Stimulated activated effector memory CD8-positive, alpha-beta T cell treated with anti-CD3 and anti-CD28 coated beads, Interleukin-12 subunit alpha, Interleukin-12 subunit beta, amount 100 ng/mL, for 72 hours (primary cell): ENCODE data around the gene SGMS1.
"Not testable (repeated sequence)": the region's sequence is repeated elsewhere in the genome, so short reads cannot be mapped to it uniquely, and the experiment has no call there.

ENCODE experiments used
- ATAC-seq: fragments of 150-1000 bp; cut with Tn5 transposase; 2 replicates; pipeline ENCODE4 v1.10.0; 2021
- DNase-seq, 2 donors: peaks; one replicate each; pipeline ENCODE4 v3.0.0; 2021 to 2022; ENCODE audit warnings: low spot score in 2 of 2
- H3K27ac Mint-ChIP-seq: one replicate; pipeline ENCODE4 v1.8.0; 2022; ENCODE audit warnings: mild to moderate bottlenecking, mixed read lengths
- H3K36me3 Mint-ChIP-seq: one replicate; pipeline ENCODE4 v1.8.0; 2022; ENCODE audit warnings: mild to moderate bottlenecking, mixed read lengths
- H3K4me1 Mint-ChIP-seq: one replicate; pipeline ENCODE4 v1.8.0; 2022; ENCODE audit warnings: mixed read lengths
- H3K4me3 Mint-ChIP-seq: one replicate; pipeline ENCODE4 v1.8.0; 2022; ENCODE audit warnings: mild to moderate bottlenecking, mixed read lengths
- H3K9me3 Mint-ChIP-seq: one replicate; pipeline ENCODE4 v1.8.0; 2022; ENCODE audit warnings: mixed read lengths

SGMS1 gene

DNA sequence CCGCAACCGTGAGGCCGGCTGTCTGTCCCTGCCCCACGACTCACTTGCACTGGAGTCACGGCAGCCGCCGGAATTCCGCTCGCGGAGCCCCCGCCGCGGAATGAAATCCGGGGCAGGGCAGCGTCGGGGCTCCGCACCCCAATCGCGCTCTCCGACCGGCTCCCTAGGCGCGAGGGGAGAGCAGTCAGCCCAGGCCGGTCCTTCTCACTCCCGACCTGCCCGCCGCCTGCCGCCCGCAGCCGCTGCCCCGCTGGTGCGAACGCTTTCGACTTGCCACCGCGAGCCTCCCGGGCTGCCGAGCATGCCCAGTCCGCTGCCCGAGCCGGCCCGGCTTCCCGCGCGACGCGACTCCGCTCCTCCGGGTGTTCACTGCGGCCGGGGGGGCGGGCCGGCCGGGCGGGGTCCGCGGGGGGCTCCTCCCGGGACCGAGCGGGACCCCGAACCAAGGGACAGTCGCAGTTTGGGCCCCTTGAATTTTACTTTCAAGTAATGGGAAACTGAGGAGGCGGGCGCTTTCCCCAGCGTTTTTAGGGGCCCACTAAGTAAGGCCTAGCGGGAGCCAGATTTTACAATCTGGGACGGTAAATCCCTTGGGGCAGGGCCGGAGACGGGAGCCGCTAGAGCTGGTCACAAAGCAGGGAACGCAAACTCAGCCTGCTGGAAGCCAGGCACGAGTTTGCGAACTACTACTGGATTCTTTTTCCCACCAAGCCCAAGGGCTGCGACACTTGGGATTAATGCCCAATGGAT is at the start of gene SGMS1:
Gene SGMS1 (minus strand): TSS at position 294 of the 750 bp plus-strand sequence. CDS start 279,842 bp downstream, outside the sequence.
- H3K4me3 Mint-ChIP-seq = peak within 1 kb of the TSS; percentile 94
- DNase-seq (peak; percentile 75 to 91), ATAC-seq (peak; percentile 66)
- peaks cover 37% of the 10 kb centered on the region for H3K4me1 Mint-ChIP-seq
- H3K9me3 Mint-ChIP-seq = no peaks in the 10 kb centered on the region
- H3K27ac Mint-ChIP-seq = peak within 1 kb of the TSS; percentile 94
- H3K36me3 Mint-ChIP-seq = peaks cover 16% of the 10 kb centered on the region

DNA sequence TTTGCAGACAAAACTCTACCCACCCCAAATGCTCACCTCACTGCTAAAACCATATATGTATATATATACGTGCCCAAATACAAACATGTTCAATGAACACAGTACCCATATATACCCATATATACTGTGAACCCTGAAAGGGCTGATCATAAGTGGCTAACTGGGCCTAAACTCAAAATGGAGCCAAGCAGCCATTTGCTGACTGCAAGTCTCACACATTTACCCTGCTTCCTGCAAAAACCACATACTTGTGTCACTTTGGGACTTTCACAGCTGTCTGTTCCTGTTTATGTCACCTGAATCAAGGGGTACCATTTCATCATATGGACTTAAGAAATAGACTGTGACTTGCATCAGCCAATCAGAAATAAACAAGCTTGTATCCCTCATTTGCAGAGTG is 48.4 kb upstream of the SGMS1 start:
- peak overlapping the region; percentile 94 for H3K27ac Mint-ChIP-seq
- peak; percentile 87 for ATAC-seq
- not testable (repeated sequence) for H3K36me3 Mint-ChIP-seq, DNase-seq, H3K4me3 Mint-ChIP-seq
- H3K4me1 Mint-ChIP-seq = peaks cover 28% of the 10 kb centered on the region
- peaks cover 11% of the 10 kb centered on the region for H3K9me3 Mint-ChIP-seq

DNA sequence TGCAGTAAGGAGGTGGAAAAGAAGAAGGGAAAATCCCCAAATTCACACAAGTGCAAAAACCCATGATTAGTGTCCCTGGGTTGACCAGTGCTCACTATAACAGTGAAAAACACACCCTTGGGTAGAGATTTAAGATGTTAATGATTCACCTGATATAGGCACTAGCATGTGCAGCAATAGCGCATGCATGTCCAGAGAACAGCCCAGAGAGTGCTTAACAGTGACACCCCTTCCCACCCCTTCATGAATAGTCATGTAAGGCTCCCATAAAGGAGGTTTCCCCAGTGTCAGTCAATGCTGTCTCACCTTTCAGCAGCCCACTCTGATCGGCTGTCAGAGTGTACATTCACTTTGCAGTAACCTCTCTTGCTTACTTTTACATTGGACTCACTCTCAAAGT is 47.9 kb upstream of the SGMS1 start:
- Mint-ChIP-seq H3K4me1 (peaks cover 28% of the 10 kb centered on the region), H3K27ac (peak overlapping the region; percentile 94), H3K9me3 (peaks cover 11% of the 10 kb centered on the region)
- not testable (repeated sequence) for H3K4me3 Mint-ChIP-seq, H3K36me3 Mint-ChIP-seq, DNase-seq, ATAC-seq

DNA sequence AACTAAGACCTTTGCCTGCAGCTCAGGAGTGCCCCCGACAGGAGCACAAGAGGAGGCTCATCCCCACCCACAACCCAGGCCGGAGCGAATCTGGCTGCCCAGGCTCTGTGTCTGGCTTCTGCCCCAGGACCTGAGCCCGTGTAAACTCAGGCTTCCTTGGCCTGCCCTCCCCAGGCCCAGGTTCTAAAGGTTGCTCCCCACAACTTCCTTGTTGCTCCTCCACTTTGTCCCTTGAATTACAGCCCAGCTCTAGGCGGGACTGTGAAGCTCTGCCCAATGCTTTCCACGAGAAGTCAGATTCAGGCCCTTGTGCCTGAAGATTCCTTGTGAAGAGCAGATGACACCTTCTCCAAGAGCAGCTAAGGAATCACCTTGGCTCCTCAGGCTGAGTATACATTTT is 46.2 kb upstream of the SGMS1 start:
- peaks cover 28% of the 10 kb centered on the region for H3K4me1 Mint-ChIP-seq
- not testable (repeated sequence) for DNase-seq

DNA sequence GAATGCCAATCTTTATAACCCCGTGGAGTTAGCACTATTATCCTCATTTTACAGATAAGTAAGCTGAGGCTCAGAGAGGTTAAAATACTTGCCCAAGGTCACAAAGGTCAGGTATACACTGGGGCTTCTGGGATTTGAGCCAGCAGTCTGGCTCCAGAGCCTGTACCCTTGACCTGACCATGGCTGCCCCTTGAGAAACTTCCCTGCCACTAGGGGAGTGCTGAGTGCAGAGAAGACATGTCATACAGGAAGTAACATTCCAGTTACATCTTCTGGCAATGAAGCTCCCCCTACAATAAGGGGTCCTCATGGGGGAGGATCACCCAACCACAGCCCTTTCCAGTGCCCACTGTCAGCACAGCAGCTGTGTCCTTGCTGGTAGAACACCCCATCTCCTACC is 43.6 kb upstream of the SGMS1 start:
- not testable (repeated sequence) for H3K27ac Mint-ChIP-seq, DNase-seq, H3K36me3 Mint-ChIP-seq, H3K4me3 Mint-ChIP-seq, ATAC-seq, H3K9me3 Mint-ChIP-seq
- peaks cover 20% of the 10 kb centered on the region for H3K4me1 Mint-ChIP-seq

More for the DNA sequence above, 46.2 kb upstream of the SGMS1 start:
- not testable (repeated sequence) for H3K36me3 Mint-ChIP-seq, ATAC-seq, H3K4me3 Mint-ChIP-seq
- Mint-ChIP-seq H3K27ac (peak overlapping the region; percentile 14), H3K9me3 (peaks cover 11% of the 10 kb centered on the region)

DNA sequence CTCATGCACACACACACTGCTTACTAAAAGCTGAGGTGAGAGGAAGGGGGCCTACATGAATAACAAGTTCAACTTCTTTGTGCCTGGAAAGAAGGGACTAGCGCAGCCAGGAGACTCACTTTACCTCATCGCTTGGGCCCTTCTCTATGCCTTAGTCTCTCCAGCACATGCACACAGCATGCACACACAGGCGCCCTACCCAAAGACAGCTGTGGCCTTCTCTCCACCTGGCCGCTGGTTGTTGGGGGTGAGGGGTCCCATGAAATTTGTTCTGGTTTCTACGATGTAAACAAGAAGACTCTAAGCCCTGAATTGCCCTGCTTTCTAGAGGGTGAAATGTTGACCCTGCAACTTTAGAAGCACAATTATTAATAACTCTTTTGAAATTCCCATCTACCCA is 38.7 kb upstream of the SGMS1 start:
- H3K4me1 Mint-ChIP-seq = peaks cover 11% of the 10 kb centered on the region
- DNase-seq = peak in 1 of 2 donors; percentile 36
- H3K27ac Mint-ChIP-seq, H3K9me3 Mint-ChIP-seq, H3K4me3 Mint-ChIP-seq, H3K36me3 Mint-ChIP-seq, ATAC-seq: not testable (repeated sequence)

DNA sequence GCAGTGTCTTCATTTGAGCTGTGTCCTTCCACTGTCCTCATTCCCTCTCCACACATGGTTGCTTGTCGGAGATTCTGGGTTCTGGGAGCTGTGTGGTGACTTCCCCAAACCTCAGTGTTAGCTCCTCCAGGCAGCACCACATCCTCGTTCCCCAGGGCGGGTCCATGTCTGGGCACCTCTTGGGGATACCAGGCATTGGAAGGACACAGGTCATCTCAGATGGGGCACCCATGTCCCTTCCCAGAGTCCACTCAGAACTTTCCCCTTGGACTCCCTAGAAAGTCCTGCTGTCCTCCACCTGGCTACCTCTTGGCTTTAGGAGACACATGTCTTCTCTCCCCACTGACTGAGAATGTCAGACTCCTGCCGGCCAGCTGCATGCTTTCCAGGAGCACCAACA is 37.8 kb upstream of the SGMS1 start:
- peak in 1 of 2 donors; percentile 38 for DNase-seq
- H3K9me3 Mint-ChIP-seq, H3K36me3 Mint-ChIP-seq, H3K4me3 Mint-ChIP-seq, H3K27ac Mint-ChIP-seq, ATAC-seq: not testable (repeated sequence)
- peaks cover 11% of the 10 kb centered on the region for H3K4me1 Mint-ChIP-seq

DNA sequence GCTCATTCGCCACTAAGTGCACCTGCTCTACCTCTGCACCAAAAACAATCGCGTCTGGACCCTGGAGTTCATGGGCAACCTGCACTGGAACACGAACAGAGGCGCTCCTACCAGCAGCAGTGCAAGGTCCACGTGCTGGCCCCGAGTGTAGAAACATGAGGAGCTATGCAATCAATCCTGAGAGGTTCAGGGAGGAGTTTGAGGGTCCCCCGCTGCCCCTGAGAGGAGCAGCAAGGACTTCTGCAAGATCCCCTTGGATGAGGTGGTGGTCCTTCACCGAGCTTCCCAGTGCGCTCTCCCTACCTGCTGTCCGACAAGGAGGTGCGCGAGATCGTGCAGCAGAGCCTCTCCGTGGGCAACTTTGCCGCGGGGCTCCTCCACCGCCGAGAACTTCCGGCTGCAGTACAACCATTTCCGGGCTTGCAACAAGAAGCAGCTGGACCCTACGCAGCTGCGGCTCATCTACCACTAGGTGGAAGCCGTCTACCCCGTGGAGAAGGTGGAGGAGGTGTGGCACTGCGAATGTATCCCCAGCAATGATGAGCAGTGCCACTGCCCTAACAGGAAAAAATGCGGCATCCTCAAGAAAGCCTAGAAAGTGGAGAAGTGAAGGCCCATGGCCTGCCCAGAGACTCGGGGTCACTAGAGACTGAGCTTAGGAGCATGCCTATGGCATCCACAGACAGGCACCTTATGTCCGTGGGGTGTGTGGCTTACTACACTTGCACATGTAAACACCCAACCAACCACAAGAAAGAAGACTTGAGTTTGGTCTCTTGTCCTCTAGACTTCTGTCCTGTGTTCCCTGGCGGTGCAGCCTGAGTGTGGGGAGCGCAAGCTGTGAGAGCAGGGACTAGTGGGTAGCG is 36.3 kb upstream of the SGMS1 start:
- not testable (repeated sequence) for H3K36me3 Mint-ChIP-seq, H3K9me3 Mint-ChIP-seq, H3K27ac Mint-ChIP-seq
- H3K4me3 Mint-ChIP-seq = peak overlapping the region; percentile 70
- ATAC-seq (peak; percentile 93), DNase-seq (peak; percentile 24 to 68)
- H3K4me1 Mint-ChIP-seq = peaks cover 11% of the 10 kb centered on the region

DNA sequence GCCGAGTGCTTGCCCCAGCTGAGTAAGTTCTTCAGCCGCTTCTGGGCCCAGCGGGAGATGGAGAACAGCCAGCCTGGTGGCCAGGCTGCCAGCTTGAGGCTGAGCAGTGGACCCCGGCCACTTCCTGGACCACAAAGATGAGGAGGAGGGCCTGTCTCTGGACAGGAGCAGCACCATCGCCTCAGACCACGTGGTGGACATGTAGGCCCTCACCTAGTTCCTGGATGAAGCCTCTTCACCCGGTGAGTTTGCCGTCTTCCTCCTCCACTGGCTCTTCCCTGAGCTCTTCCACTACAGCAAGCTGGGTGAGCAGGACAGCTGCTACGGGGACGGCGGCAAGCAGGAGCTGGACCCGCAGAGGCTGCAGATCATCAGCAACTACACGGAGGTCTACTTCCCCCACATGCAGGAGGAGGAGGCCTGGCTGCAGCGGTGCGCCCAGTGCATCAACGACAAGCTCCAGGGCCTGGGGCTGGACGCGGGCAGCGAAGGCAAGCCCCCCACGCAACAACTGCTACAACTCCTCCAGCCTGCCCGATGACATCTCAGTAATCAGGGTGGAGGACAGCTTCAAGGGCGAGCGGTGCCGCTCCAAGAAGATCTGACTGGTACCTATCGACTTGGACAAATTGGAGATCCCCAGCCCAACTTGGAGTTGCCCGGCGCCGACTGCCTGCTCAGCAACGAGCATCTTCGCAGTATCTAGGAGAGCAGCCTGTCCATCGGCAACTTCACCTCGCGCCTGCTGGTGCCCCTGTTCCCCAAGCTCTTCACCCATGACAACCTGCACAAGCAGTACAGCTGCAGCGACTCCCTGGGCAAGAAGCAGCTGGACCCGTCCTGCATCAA is 35.5 kb upstream of the SGMS1 start:
- H3K9me3 Mint-ChIP-seq, H3K36me3 Mint-ChIP-seq, H3K27ac Mint-ChIP-seq: not testable (repeated sequence)
- DNase-seq (peak in 1 of 2 donors; percentile 47), ATAC-seq (peak; percentile 3)
- H3K4me3 Mint-ChIP-seq = peak overlapping the region; percentile 70
- peaks cover 11% of the 10 kb centered on the region for H3K4me1 Mint-ChIP-seq

DNA sequence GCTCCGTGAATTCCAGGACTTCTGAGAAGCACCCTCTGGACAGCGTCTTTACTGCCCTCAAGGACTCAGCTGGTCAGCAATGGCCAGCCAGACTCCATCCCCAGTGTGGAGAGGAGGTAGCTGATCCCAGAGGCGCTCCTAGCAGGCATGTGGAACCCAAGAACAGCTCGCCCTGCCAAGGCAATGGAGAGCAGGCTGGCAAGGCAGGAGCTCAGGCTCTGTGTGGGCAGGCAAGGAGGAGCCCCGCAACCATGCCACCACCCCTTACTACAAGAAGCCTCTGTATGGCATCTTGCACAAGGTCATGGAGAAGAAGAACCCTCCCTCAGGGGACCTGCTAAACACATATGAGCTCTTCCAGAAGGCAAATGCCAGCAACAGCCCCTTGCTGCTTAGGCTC is 34.4 kb upstream of the SGMS1 start:
- no peaks in the 10 kb centered on the region for H3K36me3 Mint-ChIP-seq
- ATAC-seq (no peak), DNase-seq (peak in 1 of 2 donors; percentile 46)
- no peak overlapping the region for H3K4me3 Mint-ChIP-seq
- H3K27ac Mint-ChIP-seq = no peak overlapping the region
- no peaks in the 10 kb centered on the region for H3K9me3 Mint-ChIP-seq
- peaks cover 19% of the 10 kb centered on the region for H3K4me1 Mint-ChIP-seq

DNA sequence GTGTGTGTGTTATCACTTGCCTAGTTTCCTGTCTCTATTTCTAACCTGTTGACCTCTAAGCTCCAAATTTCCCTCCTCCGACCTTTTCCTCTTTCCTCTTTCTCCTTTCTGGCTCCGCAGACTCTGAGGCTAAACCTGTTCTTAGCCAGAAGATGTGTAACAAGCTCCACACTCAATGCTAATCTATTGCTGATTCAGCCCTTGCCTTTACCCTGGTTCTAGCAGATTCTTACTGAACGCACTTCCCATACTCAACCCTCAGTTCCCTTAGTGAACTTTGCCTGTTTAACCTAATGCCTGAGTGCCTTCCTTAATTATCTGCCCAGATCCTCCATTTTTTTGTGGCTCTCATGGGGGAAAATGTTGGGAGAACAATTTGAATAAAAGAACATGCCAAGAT is 30.0 kb upstream of the SGMS1 start:
- no peak overlapping the region for H3K4me3 Mint-ChIP-seq
- H3K27ac Mint-ChIP-seq = no peak overlapping the region
- peaks cover 10% of the 10 kb centered on the region for H3K4me1 Mint-ChIP-seq
- no peaks in the 10 kb centered on the region for H3K9me3 Mint-ChIP-seq
- no peaks in the 10 kb centered on the region for H3K36me3 Mint-ChIP-seq
- ATAC-seq (no peak), DNase-seq (peak in 1 of 2 donors; percentile 23)

DNA sequence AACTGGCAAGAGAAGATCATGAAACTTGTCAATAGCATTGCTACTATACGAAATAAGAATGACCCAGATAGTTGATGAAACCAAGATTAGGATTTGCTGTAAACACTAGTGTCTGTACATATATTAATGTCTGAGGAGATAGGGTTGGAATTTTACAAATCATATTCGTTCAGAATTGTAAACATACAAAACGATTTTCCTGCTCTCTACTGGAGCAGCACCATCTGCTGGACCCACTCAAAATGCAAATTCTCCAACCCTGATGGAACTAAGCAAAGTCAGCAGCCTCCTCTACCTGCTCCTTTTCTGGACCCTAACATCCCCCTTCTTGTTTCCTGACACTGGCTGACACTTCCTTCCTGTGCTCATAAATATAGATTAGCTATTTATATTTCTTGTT is 29.4 kb upstream of the SGMS1 start:
- ATAC-seq = peak; percentile 60
- DNase-seq = peak in 1 of 2 donors; percentile 34

DNA sequence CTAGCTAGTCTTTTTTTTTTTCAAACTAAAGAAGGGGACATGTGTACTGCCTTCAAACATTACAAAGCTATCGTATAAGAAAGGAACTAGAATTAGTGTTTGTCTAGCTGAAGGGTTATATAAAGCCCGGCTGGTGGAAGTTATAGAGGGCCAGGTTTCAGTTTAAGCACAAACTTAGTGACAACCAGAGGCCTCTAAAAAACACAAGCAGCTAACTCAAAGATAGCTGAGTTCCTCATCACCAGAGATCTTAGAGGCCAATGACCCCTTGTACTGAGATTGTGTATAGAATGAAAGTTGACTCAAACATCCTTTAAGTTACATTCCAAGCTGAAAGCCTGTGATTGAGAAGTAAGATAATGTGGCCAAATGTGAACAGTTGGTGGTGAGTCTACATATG is 28.1 kb upstream of the SGMS1 start:
- Mint-ChIP-seq H3K4me1 (peaks cover 10% of the 10 kb centered on the region), H3K36me3 (no peaks in the 10 kb centered on the region), H3K4me3 (no peak overlapping the region), H3K9me3 (no peaks in the 10 kb centered on the region), H3K27ac (no peak overlapping the region)
- DNase-seq (no peak), ATAC-seq (no peak)

More for the DNA sequence above, 29.4 kb upstream of the SGMS1 start:
- Mint-ChIP-seq H3K9me3 (no peaks in the 10 kb centered on the region), H3K36me3 (no peaks in the 10 kb centered on the region), H3K4me3 (no peak overlapping the region), H3K4me1 (peaks cover 10% of the 10 kb centered on the region), H3K27ac (no peak overlapping the region)

DNA sequence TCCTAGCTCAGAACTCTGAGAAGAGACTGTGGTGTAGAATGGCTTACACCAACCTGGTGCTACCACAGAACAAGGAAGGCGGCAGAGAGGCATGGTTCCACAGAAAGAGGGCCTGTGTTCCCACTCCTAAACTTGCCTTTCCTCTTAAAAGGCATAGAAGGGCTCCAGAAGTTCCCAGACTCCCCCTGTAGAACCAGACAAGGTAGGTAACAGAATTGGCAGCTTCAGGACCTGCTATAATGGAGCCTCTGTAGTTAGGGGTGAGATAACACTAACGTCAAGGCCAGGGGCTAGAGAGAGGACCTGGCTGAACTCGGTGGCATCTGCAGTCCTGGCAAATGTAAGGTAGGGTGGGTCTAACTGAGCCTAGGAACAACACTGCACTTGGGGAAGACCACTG is 26.7 kb upstream of the SGMS1 start:
- ATAC-seq (no peak), DNase-seq (peak in 1 of 2 donors; percentile 30)
- peaks cover 10% of the 10 kb centered on the region for H3K4me1 Mint-ChIP-seq
- no peak overlapping the region for H3K4me3 Mint-ChIP-seq
- H3K27ac Mint-ChIP-seq = no peak overlapping the region
- no peaks in the 10 kb centered on the region for H3K9me3 Mint-ChIP-seq
- no peaks in the 10 kb centered on the region for H3K36me3 Mint-ChIP-seq

DNA sequence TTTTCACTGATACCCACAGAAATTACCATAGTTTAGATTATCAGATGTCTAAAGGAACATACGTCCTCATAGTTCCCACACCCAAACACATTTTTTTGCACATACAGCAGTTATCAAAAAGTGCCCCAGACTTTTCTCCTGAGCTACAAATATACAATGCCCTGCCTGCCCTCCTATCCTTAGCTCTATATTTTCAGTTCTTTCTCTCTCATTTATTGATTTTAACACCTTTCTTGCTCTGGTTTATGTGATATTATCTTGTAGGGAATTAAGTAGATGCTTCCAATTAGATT is 25.1 kb upstream of the SGMS1 start:
- DNase-seq (no peak), ATAC-seq (no peak)
- H3K9me3 Mint-ChIP-seq = no peaks in the 10 kb centered on the region
- peaks cover 9% of the 10 kb centered on the region for H3K4me1 Mint-ChIP-seq
- no peak overlapping the region for H3K27ac Mint-ChIP-seq
- H3K4me3 Mint-ChIP-seq = no peak overlapping the region
- no peaks in the 10 kb centered on the region for H3K36me3 Mint-ChIP-seq
